Fibroblast of skin of right quadriceps (primary cell): ENCODE data around the gene EDN1.

Source experiments
- DNase-seq: peaks from one replicate; pipeline ENCODE4 v3.0.0-alpha.2; 2013

EDN1 gene

DNA sequence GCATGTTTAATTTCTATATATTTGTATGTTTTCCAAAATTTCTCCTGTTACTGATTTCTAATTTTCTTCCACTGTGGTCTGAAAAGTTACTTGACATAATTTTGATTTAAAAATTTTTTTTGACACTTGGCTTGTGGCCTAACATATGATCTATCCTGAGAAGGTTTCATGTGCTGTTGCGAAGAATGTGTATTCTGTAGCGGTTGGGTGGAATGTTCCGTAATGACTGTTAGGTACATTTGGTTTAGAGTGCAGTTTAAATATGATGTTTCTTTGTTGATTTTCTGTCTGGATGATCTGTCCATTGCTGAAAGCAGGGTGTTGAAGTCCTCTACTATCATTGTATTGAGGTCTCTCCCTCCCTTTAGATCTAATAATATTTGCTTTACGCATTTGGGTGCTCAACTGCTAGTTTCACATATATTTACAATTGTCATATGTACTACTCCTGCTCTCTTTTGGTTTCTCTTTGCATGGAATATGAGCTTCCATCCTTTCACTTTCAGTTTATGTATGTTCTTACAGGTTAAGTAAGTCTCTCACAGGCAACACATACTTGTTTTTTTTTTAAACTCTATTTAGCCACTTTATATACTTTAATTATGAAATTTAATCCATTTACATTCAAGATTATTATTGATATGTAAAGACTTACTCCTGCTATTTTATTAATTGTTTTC is 19.5 kb upstream of the EDN1 start:
- no peak for DNase-seq

DNA sequence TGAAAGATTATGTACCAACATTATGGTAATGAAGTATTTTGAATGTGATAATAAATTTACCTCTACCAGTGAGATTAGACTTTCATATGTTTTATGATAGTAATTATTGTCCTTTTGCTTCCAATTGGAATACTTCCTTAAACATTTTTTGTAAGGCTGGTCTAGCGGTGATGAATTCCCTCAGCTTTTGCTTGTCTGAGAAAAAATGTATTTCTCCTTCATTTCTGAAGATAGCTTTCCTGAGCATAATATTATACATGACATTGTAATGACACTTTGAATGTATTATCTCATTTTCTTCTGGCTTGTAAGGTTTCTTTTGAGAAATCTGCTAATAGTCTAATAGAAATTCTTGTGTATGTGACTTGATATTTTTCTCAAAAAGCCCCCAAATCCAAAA is 18.6 kb upstream of the EDN1 start:
- no peak for DNase-seq

DNA sequence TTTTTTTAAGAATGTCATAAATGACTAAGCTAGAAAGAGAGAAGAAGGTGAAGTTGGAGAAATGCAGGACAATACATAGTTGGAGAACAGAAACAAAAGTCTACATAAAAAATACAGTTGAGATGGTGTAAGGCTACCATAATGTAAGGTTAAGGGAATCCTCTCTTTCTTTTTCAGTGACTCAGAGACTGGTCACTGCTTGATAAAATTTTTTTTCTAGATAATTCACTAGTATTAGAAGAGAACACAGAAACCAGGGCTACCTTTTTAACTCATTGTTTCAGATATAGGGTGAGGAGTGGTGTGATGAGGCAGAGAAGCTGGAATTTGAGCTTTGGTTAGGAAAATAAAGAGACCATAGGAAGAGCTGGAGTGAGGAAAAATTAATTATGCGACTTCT is 18.2 kb upstream of the EDN1 start:
- no peak for DNase-seq

DNA sequence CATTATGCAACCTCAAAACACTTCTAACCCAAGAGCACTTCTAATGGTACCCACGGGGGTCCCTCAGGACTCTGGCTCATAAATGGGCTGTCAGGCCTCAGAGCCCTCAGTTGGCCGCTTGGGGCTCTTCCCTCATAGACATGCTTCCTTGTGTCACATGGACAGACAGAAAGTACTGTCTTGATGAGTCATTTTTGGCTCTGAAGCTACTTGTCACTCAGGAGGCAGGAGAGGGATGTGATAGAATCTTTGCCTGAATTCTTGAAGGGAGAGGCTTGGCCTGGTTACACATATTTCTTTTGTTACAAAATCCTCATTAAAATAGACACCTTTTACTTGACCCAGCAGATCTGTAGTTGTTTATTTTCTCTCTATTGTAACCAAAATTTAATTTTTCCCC is 15.1 kb upstream of the EDN1 start:
- DNase-seq: peak; percentile 39

DNA sequence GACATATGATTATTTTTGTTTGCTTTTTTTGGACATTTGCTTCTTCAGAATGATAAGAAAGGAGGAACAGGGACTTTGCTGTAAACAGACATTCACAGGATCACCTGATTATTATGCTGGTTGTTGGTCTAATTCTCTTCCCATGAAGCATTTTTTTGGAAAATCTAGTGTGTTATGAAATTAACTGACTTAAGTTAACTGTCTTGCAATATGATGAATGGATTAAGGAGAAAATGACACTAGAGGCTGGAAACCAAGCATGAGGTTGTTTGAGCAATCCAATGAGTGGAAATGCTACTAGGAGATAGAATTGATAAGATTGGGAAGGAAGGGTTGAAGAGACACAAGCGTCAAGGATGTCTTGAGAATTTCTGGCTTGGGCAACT is 13.2 kb upstream of the EDN1 start:
- no peak for DNase-seq

DNA sequence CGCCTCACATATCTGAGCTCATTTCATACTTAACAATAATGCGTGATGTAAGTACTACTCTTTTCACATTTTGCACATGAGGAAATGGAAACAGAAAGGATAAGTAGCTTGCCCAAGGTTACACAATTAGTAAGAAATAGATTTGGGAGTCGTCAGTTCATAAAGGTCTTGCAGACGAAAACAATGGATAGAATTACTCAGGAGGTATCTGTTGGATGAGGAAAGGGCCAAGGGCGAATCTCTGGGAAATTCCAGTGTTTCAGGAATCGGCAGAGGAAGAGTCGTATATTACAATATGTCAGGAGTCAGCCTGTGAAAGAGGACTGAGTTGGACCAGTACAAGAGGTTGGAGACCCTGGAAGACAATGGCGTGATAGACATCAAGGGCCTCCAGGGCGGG is 12.8 kb upstream of the EDN1 start:
- DNase-seq: no peak

DNA sequence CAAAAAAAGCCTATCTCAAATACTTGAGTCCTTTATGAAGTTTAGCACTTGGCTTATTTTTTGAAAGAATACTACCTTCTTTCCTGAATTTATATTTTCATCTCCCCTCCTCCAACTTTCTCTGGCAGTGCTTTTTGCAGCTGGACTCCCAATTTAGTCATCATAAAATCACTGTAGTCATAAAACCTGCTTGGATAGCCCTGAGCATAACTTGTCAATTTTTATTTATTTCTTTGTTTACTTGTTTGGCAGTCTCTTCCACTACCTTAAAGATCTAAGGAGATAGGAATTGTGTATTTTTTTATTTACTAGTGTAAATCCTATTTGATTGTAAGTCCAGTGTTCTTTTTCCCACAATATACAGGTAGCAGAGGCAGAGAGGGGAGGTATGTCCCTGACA is 11.2 kb upstream of the EDN1 start:
- DNase-seq: no peak

DNA sequence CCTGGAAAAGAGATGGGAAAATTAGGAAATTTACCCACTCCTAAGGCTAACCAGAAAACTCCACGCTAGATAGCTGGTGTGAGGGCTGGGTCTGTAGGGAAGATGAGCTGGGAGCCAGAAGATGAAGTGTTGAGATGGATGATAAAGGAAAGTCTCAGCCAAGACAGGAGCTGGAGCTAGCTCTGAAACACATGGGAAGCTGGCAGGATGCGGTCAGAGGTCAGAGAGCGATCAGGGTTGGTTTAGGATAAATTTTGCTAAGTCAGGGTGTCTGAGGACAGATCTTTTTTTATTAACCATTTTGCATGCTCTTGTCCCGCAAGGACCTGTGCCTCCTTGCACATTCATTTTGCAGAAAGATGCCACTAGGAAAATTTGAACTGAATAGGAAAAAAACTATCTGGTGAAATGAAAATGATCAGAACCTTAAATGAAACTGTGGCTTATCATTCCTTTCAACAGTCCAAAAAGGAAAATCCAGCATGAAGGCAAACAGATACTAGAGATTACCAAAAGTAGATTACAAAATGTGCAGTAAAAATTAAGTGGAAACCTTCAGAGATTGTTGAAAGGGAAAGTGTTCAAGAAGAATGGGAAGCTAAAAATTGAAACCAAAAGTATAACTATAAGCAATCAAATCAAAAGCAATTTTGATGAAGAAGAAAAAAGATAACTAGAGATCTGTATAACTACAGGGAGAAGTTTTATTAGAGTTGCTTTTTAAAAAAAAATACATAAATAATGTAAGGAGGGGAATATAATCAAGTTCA is 10.7 kb upstream of the EDN1 start:
- no peak for DNase-seq

DNA sequence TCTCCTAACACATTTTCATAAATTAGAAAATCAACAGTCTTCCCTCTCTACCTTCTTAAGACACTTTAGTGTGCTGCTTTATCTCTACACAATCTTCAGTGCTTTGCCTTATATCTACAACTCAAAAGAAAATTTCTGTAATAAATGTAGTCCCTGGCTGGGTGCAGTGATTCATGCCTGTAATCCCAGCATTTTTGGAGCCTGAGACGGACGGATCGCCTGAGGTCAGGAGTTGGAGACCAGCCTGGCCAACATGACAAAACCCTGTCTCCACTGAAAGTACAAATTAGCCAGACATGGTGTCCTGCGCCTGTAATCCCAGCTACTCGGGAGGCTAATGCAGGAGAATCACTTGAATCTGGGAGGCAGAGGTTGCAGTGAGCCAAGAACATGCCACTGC is 9.7 kb upstream of the EDN1 start:
- DNase-seq: peak; percentile 67

DNA sequence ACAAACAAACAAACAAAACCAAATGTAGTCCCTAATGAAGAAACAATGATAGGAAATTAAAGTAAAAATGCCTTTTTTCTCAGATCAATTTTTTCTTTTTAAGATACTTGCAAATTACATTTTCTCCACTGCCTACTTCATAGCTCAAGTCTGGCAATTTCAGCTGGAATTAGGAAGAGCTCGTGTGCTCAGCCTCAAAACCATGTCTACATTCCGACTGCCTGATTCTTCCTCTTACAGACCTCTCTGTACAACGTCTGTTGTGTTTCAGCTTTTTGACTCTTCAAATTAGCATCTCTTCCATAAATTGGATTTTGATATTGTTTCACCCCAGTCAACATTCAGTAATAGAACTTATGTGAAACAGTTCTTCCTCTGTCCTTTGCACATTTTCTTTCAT is 9.3 kb upstream of the EDN1 start:
- peak; percentile 52 for DNase-seq

DNA sequence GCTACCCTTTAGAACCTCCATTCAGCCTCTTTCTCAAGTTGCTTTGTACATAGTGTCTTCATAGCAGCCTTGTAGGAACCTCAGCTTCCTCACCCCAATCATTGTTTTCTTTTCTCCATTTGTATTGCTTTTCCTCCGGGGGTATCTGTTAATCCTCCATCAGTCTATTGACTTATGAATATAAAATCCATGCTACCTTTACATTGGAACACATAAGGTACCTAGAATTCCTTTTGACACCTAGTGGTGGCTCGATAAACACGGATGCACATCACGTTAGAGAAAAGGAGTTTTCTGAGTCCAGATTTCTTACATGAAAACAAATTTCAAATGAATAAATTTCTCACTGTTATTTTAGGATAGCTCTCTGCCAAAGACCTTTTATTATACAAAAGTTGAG is 6.3 kb upstream of the EDN1 start:
- no peak for DNase-seq

DNA sequence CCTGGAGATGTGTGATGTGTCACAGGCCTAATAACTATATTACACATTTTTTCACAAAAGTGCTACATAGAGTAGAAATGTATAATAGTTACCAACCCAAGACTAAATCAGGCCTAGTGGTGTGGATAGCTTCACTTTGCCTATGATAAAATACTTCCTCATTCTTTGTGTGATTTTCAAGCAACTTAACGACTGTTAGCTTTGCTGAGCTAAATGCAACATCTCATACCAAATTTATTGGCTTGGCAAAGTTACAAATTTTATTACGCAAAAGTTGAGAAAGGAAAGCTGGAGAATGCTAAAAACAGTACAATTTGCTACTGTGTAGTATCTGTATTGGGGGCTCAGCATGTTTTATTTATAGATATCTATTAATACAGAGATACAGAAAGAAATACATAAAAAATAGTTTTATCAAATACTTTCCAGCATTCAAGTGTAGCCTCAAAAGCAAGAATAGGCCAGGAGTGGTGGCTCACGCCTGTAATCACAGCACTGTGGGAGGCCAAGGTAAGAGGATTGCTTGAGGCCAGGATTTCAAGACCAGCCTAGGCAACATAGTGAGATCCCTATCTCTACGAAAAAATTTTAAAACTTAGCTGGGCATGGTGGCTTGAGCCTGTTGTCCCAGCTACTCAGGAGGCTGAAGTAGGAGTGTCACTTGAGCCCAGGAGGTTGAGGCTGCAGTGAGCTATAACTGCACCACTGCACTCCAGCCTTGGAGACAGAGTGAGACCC is 3.6 kb upstream of the EDN1 start:
- peak; percentile 95 for DNase-seq

DNA sequence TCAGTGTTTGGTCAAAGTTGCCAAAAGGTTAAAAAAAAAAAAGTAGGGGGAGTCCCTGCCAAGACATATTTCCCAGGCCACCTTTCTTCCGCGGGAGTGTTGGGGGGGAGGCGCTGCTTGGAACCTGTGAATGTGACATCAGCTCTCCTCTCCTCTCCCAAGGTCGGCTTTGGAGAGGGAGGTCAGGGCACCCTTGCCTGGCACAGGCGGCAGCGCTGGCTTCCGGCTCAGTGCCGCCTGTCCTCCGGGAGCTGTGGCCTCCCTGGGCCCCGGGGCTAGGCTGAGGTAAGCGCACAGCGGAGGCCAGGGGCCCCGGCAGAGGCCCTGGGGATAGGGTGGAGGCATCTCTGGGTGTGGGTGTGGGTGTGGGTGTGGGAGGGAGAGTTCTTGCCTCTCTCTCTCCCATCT is 1.9 kb upstream of the EDN1 start:
- DNase-seq: no peak

DNA sequence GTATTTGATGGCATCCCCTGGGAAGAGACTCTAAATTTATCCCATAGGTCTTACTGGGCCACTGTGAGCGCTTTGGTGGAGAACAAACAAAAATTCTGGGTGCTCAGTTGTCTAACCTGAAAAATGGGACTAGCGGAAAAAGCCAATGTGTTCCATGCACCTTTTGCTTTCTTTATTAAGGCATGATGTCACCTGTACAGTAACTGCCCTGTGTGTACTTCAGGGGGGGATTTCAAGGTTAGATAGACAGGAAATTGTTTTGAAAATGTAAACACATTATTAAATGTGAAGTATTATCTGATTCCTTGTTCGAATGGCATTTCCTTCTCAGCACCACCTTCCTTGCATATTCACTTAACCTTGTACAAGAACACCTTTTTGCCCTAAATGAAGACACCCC is 1.2 kb upstream of the EDN1 start:
- DNase-seq: no peak

DNA sequence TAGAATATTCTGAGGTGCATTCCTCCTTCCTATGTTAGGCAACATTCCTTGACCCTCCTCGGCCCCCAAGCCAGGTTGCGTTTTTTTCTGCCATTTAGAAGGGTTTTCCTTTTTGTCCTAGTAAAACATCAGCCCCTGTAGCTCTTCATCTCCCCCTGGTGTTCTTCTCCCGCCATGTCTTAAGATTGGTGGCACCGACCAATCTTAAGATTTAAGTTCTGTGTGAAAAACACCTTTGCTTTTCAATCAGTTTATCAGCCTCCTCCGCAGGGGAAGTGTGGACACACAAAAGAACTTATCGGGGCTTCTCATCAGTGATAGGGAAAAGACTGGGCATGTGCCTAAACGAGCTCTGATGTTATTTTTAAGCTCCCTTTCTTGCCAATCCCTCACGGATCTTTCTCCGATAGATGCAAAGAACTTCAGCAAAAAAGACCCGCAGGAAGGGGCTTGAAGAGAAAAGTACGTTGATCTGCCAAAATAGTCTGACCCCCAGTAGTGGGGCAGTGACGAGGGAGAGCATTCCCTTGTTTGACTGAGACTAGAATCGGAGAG is 719 bp upstream of the EDN1 start:
- DNase-seq: peak; percentile 70

DNA sequence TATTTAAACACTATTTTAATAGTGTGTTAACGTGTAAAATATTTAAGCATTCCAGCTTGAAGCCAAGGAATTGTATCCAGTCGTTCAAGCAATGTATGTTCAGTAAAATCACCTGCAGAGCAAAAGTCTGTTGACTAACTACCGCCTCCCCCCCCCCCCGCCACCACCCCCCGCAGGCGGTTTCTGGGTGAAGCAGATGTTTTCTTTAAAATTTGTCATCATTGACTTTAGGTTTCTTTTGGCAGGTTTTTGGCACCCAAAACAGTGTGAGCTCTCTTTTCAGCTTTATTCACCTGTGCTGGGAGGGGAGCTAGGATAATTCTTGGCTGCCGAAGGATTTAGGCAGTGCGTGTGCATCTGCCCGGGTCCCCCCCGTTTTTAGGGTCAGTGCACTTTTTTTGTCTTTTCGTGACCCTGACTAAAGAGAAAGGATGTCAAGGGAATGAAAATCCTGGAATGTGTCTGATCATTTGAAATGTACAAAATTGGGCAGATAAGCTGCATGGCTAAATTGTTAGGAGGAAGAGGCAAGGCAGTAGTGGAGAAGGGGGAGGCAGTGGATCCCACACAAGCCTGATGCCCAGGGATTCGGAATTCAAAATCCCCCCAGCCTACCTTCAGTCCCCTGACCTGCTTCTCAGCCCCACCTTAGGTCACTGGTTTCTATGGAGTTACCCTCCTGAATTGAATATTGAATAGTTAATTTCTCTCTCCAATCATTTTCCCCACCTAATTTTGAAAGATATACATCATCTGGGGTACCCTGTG is 1.1 kb downstream of the EDN1 start:
- no peak for DNase-seq

DNA sequence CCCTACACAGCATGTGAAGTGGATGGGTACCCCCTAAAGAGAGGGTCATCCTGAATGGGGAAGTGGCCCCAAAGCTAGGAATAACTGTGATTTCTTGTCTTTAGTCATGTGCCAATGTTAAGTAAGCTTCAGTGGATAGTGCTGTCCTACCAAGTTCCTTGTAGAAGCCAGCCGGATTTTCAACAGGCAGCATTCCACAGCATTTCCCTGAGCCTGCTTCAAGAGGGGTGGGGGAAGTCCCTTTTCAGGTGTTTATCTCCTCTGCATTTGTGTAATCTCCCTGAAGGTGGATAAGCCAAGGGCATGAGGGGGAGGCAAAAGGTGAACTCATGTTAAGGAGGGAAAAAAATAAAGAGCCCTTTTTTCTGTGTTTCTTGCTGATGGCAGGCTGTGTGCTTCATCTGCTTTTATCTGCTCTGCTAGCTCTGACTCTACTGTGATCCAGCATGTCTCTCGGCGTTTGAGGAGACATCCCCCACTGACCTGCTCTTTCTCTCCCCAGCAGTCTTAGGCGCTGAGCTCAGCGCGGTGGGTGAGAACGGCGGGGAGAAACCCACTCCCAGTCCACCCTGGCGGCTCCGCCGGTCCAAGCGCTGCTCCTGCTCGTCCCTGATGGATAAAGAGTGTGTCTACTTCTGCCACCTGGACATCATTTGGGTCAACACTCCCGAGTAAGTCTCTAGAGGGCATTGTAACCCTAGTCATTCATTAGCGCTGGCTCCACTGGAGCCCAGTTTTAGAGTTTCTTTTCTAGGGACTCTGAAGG is 1.9 kb downstream of the EDN1 start:
- no peak for DNase-seq

DNA sequence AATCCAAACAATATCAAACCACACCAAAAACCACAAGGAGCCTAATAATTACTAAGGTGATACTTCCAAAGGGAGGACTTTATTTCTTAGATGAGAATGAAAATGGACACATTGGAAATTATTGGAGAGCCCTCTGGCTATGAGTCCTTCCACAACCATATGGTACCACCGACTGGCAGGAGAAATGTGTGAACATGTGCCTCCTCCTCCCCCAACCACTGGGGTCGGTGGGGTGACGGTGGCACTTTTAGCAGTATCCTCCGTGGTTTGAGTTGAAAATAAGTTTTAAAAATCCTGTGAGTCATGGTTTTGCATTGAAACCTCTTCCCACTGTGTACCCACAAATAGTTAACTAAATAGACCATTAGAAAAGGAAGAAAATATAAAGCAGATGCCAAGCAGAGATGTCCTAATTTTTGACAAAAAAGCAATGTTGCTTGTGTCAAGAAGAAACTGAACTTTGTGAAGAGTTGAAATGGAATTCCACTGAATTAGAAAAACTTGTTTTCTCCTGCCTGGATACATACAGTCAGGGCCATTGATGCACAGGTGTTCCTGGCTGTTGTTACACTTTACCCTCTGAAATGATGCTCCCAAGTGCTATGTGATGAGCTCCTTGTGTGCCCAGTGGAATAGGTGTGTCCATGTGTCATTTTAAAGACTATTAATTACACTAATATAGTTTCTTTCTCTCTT is 3.2 kb downstream of the EDN1 start:
- DNase-seq: no peak

DNA sequence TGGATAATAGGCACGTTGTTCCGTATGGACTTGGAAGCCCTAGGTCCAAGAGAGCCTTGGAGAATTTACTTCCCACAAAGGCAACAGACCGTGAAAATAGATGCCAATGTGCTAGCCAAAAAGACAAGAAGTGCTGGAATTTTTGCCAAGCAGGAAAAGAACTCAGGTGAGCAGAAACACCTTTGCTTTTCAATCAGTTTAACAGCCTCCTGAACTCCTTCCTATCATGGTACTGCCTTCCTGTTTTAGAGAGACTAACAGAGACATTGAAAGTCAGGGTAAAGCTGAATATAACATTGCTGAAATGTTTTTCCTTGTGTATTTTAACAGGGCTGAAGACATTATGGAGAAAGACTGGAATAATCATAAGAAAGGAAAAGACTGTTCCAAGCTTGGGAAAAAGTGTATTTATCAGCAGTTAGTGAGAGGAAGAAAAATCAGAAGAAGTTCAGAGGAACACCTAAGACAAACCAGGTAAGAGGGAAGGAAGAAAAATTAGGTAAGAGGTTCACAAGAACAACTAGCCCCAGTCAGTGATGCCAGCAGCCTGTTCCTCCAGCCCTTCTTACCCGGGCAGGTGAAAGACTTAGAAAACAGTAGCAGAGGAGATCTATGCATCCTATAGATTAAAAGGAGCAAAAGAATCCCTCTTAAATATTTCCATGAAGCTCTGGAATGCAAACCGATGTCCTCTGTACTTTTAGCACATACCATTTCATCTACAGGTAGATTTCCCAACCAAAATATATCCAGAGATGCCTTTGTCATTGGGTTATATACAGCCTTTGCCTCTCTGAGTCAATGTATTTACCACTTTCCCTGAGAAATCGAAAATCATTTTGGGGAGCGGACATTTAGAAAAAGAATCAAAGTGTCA is 4.0 kb downstream of the EDN1 start:
- DNase-seq: no peak

DNA sequence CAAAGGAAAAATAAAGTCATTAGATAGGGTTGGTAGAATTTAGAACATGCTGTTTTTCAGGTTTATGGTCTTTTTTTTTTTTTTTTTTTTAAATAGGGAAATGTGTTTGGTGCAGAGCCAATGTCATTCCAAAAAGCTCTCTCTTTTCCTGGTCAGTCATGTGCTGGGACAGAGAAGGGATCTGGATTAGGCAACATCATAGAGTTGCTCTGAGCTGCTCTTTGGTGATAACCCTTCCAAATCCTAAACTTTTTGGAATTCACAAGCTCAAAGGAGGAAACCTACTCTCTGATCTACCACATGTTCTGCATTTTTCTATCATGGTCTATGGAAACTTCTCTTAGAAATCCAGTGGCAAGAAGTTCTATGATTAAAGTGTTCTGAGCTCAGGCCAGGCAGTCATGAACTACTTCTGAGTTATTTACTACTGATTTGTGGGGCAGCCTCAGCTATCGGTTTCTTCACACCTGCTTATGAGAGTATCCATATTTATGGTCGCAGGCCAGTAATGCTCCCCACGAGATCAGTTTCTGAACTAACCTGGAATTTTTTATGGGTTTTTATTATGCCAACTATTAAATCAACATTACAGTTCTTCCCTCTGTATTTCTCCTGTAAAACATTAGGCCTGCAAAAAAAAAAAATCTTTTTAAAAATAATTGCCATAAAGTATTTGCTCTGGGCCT is 4.8 kb downstream of the EDN1 start:
- no peak for DNase-seq
